Parathyroid adenoma (tissue), 2 donors: ENCODE measurements around the gene TPCN1.

Experiments used
- H2AFZ ChIP-seq: fragments of 300-600 bp; sonication (generic); one replicate; pipeline ENCODE4 v1.7.0; 2017; ENCODE audit warnings: antibody characterized with exemption, mild to moderate bottlenecking
- H3K27ac ChIP-seq: fragments of 300-600 bp; sonication (generic); one replicate; pipeline ENCODE4 v1.7.0; 2017
- H3K27me3 ChIP-seq: fragments of 300-600 bp; sonication (generic); one replicate; pipeline ENCODE4 v1.7.0; 2017; ENCODE audit warnings: low read length; ENCODE audit not compliant: control insufficient read depth, insufficient read depth
- H3K36me3 ChIP-seq: fragments of 300-600 bp; sonication (generic); one replicate; pipeline ENCODE4 v1.7.0; 2017; ENCODE audit warnings: low read length; ENCODE audit not compliant: control insufficient read depth, insufficient read depth
- H3K4me1 ChIP-seq: fragments of 300-600 bp; sonication (generic); one replicate; pipeline ENCODE4 v1.7.0; 2017; ENCODE audit warnings: control low read depth
- H3K4me2 ChIP-seq: fragments of 300-600 bp; sonication (generic); one replicate; pipeline ENCODE4 v1.7.0; 2017; ENCODE audit warnings: low read length
- H3K4me3 ChIP-seq: fragments of 300-600 bp; sonication (generic); one replicate; pipeline ENCODE4 v1.7.0; 2017; ENCODE audit warnings: low read depth, low read length
- H3K79me2 ChIP-seq: fragments of 300-600 bp; sonication (generic); one replicate; pipeline ENCODE4 v1.7.0; 2017; ENCODE audit warnings: control low read depth
- H3K9ac ChIP-seq: fragments of 300-600 bp; sonication (generic); one replicate; pipeline ENCODE4 v1.7.0; 2017; ENCODE audit warnings: mild to moderate bottlenecking
- H3K9me3 ChIP-seq: fragments of 300-600 bp; sonication (generic); one replicate; pipeline ENCODE4 v1.7.0; 2017; ENCODE audit warnings: low read length; ENCODE audit not compliant: control insufficient read depth
- TF ChIP-seq, protein P1 (sequence below): fragments of 300-600 bp; sonication (generic); IDR thresholded peaks from one replicate; pipeline ENCODE4 v1.7.0; 2017; ENCODE audit warnings: antibody characterized with exemption, mild to moderate bottlenecking
- donor health status: primary hyperparathyroidism.

The TPCN1 gene

DNA sequence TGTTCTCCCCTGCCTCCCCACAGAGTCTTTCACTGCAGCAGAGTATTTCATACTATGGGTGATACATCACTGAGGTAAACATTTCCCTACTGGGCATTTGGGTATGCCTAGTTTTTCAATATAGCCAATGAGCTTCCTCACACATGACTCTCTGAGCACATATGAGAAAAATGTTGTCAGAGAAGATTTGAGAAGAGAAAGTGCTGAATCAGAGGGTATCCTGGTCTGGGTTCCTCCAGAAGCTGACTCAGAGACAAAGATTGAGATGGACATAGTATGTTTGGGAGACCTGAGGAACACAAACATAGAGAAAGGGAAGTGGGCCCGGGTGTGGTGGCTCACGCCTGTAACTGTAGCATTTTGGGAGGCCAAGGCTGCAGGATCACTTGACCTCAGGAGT lies 101.1 kb downstream of the TPCN1 start:
- H3K27me3 ChIP-seq = no peaks in the 10 kb centered on the region
- H3K4me1 ChIP-seq = no peaks in the 10 kb centered on the region
- no peak overlapping the region for H3K4me3 ChIP-seq
- TF ChIP-seq, protein P1, sequence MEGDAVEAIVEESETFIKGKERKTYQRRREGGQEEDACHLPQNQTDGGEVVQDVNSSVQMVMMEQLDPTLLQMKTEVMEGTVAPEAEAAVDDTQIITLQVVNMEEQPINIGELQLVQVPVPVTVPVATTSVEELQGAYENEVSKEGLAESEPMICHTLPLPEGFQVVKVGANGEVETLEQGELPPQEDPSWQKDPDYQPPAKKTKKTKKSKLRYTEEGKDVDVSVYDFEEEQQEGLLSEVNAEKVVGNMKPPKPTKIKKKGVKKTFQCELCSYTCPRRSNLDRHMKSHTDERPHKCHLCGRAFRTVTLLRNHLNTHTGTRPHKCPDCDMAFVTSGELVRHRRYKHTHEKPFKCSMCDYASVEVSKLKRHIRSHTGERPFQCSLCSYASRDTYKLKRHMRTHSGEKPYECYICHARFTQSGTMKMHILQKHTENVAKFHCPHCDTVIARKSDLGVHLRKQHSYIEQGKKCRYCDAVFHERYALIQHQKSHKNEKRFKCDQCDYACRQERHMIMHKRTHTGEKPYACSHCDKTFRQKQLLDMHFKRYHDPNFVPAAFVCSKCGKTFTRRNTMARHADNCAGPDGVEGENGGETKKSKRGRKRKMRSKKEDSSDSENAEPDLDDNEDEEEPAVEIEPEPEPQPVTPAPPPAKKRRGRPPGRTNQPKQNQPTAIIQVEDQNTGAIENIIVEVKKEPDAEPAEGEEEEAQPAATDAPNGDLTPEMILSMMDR = no peak
- no peak overlapping the region for H3K4me2 ChIP-seq
- no peaks in the 10 kb centered on the region for H3K79me2 ChIP-seq
- H3K9ac ChIP-seq = no peak overlapping the region
- no peaks in the 10 kb centered on the region for H3K36me3 ChIP-seq
- H3K27ac ChIP-seq = no peak overlapping the region
- no peaks in the 10 kb centered on the region for H3K9me3 ChIP-seq
- H2AFZ ChIP-seq = no peak overlapping the region

DNA sequence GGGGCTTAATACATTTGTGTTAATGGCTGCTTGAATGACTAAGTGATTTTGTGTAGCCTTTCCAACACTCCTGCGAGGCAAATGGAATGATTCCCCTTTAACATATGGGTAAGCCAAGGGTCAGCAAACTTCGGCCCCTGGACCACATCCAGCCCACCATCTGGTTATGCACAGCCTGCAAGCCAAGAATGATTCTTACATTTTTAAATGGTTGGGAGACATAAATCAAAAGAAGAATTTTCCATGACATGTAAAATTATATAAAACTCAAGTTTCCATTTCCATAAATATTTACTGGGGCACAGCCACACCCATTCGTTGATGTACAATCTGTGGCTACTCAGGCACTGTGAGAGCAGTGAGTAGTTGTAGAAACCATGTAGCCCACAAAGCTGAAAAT lies 104.7 kb downstream of the TPCN1 start:
- Histone ChIP-seq H3K9ac (no peak overlapping the region), H3K9me3 (no peaks in the 10 kb centered on the region), H3K4me1 (no peaks in the 10 kb centered on the region), H3K4me2 (no peak overlapping the region), H3K79me2 (no peaks in the 10 kb centered on the region), H2AFZ (no peak overlapping the region), H3K27ac (no peak overlapping the region), H3K27me3 (no peaks in the 10 kb centered on the region), H3K36me3 (no peaks in the 10 kb centered on the region), H3K4me3 (no peak overlapping the region)
- TF ChIP-seq, protein P1 = no peak

DNA sequence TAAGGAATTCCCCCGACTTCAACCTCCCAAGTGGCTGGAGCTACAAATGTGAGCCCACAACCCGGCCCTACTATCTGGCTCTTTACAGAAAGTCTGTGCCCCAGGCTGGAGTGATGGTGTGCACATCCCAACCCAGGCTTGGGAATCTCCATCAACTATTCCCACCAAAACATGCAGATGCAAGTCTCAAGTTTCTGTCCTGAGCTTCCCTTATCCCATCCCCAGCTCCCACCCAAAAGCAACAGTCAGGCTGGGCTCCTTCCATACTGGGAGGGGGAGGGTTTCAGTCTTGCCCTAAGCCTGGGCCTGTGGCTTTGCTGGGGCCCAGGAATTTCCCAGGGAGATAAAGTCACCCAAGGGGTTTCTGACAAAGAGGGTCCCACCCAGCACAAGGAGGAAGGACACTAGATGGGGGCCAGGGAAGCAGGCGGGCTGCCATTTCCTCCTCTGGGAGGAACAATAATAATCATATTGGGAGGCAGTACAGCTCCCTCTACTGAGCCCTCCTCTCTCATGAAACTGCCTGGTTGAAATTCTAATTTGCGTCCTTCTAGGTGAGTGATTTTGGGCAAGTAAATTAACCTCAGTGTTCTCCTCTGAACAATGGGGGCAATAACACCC lies 105.6 kb downstream of the TPCN1 start:
- TF ChIP-seq, protein P1 = no peak
- no peaks in the 10 kb centered on the region for H3K9me3 ChIP-seq
- no peak overlapping the region for H2AFZ ChIP-seq
- no peak overlapping the region for H3K4me3 ChIP-seq
- H3K9ac ChIP-seq = no peak overlapping the region
- H3K36me3 ChIP-seq = no peaks in the 10 kb centered on the region
- no peak overlapping the region for H3K4me2 ChIP-seq
- no peaks in the 10 kb centered on the region for H3K4me1 ChIP-seq
- no peaks in the 10 kb centered on the region for H3K79me2 ChIP-seq
- H3K27me3 ChIP-seq = no peaks in the 10 kb centered on the region
- peak overlapping the region; percentile 29 for H3K27ac ChIP-seq

DNA sequence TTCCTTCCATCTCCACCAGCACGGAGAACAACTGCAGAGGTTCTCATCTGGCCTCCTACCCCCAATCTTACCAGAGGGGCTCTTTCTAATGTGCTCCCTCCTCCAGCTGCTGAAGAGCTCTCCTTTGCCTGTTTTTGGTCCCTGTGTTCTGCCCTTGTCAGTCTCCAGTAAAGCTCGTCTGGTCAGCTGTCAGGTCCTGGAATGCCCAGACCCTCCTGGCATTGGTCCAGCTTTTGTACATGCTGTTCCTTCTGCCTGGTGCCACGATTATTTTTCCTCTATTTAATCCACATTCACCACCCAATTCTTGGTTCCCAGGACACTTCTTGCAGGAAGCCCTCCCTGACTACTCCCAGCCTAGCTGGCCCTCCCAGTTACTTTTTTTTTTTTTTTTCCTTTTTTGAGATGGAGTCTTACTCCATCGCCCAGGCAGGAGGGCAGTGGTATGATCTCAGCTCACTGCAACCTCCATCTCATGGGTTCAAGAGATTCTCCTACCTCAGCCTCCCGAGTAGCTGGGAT lies 107.2 kb downstream of the TPCN1 start:
- no peak overlapping the region for H3K4me3 ChIP-seq
- H2AFZ ChIP-seq = no peak overlapping the region
- no peak overlapping the region for H3K27ac ChIP-seq

More for the DNA sequence above, 107.2 kb downstream of the TPCN1 start:
- Histone ChIP-seq H3K9ac (no peak overlapping the region), H3K36me3 (no peaks in the 10 kb centered on the region), H3K4me2 (no peak overlapping the region), H3K4me1 (no peaks in the 10 kb centered on the region), H3K9me3 (no peaks in the 10 kb centered on the region), H3K27me3 (no peaks in the 10 kb centered on the region), H3K79me2 (no peaks in the 10 kb centered on the region)
- TF ChIP-seq, protein P1 = no peak
